SIG-M5 (cell line): Measurements from ENCODE around the gene APOL1.
"Not testable (repeated sequence)": the region's sequence is repeated elsewhere in the genome, so short reads cannot be mapped to it uniquely, and the experiment has no call there.

Experiments
- DNase-seq: peaks from one replicate; lab custom pipeline; 2025; lab: John Stamatoyannopoulos, UW

Gene APOL1

DNA sequence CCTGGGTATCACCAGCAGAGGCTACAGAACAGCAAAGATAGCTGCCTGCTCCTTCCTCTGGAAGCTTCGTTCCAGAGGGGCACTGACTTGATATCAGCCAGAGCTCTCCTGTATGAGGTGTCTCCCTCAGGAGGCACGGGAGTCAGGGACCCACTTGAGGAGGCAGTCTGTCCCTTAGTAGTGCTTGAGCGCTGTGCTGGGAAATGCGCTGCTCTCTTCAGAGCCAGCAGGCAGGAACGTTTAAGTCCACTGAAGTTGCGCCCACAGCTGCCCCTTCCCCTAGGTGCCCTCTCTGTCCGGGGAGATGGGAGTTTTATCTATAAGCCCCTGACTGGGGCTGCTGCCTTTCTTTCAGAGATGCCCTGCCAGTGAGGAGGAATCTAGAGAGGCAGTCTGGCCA, 18.3 kb downstream of the APOL1 start:
- DNase-seq, result not testable (repeated sequence)

DNA sequence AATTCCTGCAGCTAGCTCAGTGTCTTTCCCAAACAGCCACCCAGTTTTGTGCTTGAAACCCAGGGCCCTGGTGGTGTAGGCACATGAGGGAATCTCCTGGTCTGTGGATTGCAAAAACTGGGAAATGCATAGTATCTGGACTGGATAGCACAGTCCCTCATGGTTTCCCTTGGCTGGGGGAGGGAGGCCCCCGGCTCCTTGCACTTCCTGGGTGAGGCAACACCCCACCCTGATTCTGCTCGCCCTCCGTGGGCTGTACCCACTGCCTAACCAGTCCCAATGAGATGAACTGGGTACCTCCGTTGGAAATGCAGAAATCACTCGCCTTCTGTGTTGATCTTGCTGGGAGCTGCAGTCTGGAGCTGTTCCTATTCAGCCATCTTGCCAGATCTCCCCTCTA, 19.0 kb downstream of the APOL1 start:
- not testable (repeated sequence) for DNase-seq

DNA sequence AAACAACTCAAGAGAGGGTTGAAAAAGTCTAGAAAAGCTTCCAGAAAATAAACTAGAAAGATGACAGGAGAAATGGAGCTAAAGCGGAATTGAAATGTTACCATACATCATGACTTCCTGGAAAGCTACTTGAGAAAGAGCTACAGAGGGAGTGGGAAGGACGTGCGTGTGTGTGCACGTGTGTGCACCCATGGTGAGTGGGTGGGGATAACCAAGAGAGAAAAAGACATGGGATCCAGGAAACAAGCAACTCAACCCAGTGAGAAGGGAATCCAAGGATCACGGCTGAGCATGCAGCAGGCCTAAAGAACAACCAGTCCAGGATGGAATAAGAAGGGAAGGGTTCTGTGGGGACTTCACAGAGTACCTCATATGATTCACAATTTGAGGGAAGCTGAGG, 21.6 kb downstream of the APOL1 start:
- no peak for DNase-seq

DNA sequence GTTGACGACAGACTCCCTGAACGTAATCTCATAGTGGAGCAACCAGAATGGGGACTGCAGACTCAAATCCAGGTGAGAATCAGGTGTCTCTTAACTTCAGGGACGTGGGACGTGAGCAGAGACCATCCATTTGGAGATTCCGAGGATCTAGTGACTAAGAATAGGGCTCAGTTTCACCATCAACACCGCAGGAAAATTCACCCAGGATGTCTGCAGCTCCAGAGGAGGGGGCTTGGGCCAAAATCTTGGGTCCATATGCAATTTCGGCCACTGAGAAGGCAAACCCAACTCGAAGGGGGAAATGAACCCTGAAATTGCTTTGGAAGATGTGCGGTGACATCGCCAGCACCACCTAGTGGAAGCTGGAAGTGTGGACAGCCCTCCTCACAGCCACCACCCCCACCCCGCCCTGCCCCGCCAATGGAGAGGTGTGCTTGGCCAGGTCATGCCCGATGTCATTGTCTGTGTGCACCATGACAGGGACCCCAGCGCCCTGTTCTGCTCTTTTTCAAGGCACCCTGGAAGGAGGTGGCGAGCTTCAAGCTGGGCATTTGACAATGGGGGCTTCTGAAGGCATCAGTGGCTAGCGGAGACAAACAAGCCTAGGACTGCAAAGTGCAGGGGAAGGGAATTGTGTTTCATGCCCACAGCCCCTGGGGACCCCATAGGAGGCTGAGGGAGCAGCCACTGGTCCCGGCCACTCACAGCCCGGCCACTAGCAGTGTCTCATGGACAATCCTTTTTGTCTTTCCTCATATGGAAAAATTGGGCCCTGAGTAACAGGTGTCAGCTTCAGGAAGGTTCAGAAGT, 24.8 kb downstream of the APOL1 start:
- no peak for DNase-seq

DNA sequence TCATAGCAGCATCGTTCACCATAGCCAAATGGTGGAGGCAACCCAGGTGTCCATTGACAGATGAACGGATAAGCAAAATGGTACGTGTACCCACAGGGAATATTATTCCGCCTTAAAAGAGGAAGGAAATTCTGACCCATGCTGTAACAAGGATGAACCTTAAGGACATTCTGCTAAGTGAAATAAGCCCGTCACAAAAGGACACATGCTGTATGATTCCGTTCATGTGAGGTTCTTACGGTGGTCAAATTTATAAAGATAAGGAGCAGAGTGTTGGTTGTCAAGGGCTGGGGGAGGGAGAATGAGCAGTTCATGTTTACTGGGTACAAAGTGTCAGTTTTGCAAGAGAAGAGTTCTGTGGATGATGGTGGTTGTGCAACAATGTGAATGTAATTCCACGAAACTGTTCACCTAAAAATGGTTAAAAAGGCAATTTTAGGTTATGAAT, 26.3 kb downstream of the APOL1 start:
- no peak for DNase-seq

DNA sequence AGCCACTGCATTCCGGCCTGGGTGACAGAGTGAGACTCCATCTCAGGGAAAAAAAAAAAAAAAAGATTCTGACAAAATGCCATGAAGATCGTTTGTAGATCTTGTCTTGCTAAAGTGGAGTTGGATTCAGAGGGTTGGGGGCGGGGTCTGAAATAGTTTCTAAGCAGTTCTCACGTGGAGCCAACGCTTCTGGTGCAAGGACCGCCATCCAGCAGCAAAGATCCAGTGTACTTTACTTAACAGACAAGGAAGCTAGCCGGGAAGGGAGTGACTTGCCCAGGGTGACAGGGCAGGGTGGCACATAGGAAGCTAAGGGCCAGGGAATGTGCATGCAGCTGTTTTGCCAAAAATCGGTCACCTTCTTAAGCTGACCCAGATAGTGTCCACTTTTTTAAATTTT, 27.4 kb downstream of the APOL1 start:
- DNase-seq, result no peak

DNA sequence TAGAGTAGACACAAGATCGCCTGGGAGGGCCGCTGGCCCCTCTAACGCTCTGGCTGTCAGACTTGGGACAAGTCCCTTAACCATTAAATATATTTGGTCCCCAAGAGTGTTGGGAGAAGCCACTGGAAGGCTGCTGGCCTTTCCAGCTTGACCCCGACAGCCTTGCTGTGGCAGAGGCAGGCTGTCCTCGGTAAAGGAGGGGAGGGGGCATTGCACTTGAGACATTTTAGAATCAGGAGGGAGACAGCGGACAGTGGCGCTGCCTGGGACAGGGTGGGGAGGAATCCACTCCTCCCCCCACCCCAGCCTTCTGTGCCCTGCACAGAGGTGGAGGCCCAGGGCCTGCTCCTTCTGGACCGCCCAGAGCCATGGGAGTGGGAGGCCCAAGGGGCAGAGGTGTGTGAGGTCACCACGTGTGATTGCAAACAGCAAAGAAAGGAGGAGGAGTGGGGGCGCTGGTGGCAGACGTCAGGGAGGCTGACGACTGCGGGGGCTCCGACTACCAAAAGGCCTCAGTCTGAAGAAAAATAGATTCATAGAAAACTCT, 28.9 kb downstream of the APOL1 start:
- DNase-seq, result no peak

DNA sequence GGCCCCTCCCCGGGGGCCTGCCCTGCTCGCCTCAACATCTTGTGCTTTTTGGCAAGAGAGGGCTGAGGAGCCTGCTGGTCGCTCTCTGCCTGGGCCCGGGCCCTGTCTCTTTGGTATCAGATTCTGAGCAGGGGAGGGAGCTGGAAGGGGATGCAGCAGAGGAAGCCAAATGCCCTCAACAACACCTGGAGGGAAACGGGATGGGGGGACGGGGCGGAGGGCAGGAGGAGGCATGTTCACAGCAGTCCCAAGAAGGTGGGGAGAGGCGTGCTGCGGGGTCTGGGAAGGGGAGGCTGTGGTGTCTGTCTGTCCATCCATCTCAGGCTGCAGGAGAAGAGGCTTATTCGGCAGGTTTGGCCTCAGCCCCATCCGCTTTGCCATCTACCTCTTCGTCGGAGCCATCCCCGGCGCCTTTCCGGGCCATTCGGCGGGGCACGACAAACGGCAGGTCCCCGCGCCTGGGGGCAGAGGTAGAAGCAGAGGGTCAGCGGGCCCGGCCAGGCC, 29.4 kb downstream of the APOL1 start:
- no peak for DNase-seq

DNA sequence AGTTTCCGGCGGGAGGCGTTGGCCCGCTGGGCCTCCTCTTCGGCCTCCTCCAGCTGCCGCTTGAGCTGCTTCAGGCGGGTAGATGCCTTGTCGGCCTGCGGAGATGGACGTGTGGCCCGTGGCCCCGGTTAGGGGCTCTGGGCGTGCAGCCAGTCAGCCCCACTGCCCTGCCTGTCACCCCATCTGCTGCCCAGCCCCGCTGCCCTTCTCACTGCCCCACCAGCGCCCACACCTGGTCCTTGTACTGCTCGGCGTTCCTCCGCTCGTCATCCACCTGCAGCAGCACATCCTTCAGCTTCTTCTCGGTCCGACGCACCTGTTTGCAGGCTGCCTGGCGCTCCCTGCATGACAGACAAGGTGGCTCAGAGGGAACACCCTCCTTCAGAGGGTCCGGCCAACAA, 31.2 kb downstream of the APOL1 start:
- DNase-seq, result no peak

DNA sequence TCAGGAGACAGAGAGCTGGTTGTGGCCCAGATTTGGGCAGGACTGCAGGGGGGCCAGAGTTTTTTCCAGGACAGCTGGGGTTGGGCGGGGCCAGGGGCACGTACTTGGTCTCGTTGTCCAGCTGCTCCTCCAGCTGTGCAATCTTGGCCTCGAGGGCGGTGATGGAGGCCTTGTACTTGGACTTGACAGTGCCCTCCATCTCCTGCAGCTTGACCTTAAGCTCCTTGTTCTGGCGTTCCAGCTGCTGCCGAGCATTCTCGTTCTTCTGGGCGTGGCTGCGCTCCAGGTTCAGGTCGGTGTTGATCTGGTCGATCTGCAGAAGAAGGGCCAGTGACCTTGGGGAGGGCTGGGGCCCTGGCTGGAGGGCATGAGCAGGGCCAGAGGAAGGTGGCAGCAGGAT, 32.1 kb downstream of the APOL1 start:
- no peak for DNase-seq

DNA sequence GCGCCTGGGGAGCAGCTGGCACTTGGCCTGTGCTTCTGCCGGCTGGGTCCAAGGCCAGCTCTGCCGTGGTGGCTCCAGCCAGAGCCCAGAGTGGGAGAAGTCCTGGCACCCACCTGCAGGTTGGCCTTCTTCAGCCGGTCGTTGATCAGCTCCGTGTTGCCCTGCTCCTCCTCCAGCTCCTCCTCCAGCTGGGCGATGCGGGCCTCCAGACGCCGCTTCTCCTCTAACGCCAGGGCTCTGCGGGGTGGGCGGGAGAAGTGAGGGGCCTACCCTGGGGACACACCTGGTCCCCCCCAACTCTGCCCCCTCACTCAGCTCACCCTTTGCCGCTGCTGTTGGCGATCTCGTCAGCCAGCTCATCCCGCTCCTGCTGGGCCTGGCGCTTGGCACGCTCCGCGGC, 32.6 kb downstream of the APOL1 start:
- no peak for DNase-seq

DNA sequence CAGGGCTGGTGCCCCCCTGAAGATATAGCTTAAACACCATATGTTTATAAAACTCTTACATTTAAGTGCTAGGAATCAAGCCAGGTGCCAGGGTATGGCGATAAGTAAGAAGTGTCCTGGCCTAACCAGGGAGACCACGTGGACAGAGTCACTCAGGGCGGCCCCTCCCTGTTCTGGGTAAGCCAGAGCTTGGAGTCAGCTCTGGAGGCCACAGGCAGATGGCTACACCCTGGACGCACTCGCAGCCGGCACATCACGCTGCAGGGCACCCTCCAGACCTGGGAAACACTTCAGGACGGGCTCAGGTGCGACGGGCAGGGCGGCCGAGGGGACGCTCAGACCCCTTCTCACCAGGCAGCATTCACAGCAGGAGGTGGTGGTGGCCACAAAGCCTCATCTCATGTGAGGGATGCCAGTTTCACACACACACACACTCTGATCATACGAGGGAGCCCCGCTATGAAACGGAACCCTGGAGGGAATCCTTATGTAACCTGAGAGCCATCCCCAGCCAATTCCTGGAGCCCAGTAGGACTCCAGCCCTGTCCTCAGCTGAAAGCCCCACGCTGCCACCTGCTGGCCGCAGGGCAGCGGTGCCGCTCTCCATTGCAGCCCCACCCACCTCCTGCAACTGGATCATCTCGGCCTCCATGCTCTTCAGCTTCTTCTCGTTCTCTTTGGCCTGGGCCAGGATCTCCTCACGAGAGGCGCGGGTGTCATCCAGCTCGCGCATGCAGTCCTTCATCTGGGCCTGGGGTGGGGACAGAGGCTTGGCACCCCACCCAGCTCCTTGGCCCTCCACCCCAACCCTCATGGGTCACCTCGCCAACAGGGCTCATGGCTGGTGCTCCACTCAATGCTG, 33.4 kb downstream of the APOL1 start:
- no peak for DNase-seq

DNA sequence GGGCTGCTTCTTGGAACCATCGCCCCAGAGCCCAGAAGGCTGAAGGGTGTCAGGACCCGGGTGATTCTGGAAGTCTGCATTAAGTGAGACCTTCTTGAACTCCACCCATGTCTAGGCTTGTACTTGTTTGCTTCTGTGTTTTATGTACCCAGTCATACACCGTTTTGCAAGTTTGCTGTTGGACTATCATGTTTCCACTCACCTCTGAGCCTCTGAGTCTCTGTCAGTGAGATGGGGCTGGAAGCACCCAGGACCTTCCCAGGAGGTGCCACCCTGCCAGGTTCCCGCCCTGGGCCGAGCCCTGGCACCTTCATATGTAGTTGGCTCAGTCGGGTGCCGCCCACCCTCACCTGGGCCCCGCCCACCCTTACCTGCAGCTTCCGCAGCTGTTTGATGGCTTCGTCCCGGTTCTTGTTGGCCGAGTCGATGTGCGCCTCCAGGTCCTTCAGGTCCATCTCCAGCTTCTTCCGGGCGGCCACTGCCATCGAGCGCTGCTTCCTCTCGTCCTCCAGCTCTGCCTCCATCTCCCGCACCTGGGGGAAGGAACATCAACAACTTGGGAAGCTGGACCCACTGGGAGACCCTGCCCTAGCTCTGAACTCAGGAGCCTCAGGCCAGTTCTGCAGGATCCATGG, 35.1 kb downstream of the APOL1 start:
- no peak for DNase-seq

DNA sequence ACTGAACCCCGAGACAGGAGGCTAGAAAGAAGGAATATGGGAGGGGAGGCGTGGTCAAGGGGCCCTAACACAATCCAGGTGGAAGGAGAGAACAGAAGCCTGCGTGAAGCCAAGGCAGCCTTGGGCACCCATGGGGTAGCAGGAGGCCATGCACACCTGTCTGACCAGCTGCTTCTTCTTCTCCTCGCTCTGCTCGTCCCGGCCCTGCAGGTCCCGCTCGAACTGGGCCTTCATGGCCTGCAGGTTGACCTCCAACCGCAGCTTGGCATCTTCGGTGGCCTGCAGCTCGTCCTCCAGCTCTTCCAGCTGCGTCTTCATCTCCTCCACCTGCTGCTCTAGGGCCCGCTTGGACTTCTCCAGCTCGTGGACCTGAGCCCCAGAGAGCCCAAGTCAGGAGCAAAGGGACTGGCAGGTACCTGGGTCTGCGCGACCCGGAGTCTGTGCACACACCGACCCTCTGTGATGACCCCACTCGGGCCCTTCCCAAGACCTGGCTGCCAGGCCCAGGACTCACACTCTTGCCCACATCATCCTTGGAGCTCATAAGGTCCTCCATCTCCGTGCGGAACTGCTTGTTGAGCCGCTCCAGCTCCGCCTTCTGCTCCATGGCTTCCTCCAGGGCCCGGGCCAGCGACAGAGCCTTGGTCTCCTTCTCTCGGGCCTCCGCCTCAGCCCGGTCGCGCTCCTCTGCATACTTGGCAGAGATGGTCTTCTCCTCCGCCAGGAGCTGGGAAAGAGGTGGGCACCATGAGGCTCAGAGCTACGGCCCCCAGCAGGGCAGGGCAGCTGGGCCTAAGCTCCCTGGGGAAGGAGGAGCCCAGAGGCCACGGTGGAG, 35.9 kb downstream of the APOL1 start:
- DNase-seq, result no peak

DNA sequence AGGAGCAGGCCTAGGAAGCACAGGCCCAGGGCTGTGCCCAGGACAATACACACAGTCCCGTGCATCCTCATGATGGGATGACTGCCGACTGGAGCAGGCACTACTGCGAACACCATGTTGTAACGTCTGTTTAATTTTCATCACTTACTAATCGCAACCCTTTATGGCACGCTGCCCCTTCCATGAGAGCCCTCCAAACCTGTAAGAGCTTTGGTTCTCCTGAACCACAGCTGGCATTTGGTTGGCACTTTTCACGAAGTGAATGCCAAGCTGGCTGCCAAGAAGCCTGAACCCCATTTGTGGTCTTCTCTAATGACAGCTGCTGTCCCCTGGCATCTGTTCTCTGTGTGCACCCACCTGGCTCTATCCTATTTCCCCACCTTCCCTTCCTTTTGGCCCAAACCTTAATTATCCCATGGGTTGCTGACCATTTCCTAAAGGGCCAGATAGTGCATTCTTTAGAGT, 36.5 kb downstream of the APOL1 start:
- no peak for DNase-seq

DNA sequence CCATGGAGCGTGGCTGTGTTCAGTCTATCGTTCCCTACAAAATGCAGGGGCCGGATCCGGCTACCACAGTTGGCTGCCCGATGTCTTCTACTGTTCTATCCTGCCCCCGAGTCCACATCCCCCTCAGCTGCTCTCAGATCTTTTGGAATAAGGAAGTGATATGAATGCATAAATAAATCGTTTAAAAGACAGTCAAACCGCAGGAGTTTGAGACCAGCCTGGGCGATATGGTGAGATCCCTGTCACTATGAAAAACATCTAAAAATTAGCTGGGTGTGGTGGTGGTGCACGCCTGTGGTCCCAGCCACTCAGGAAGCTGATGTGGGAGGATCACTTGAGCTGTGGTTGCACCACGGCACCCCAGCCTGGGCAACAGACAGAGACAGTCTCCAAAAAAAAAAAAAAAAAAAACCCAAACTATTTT, 37.0 kb downstream of the APOL1 start:
- DNase-seq, result not testable (repeated sequence)

DNA sequence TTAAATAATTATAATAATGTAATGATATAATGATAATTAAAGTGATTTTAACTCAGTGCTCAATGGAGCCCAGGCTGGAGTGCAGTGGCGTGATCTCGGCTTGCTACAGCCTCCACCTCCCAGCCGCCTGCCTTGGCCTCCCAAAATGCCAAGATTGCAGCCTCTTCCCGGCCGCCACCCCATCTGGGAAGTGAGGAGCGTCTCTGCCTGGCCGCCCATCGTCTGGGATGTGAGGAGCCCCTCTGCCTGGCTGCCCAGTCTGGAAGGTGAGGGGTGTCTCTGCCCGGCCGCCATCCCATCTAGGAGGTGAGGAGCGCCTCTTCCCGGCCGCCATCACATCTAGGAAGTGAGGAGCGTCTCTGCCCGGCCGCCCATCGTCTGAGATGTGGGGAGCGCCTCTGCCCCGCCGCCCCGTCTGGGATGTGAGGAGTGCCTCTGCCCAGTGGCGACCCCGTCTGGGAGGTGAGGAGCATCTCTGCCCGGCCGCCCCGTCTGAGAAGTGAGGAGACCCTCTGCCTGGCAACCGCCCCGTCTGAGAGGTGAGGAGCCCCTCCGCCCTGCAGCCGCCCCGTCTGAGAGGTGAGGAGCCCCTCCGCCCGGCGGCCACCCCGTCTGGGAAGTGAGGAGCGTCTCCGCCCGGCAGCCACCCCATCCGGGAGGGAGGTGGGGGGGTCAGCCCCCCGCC, 37.6 kb downstream of the APOL1 start:
- not testable (repeated sequence) for DNase-seq

DNA sequence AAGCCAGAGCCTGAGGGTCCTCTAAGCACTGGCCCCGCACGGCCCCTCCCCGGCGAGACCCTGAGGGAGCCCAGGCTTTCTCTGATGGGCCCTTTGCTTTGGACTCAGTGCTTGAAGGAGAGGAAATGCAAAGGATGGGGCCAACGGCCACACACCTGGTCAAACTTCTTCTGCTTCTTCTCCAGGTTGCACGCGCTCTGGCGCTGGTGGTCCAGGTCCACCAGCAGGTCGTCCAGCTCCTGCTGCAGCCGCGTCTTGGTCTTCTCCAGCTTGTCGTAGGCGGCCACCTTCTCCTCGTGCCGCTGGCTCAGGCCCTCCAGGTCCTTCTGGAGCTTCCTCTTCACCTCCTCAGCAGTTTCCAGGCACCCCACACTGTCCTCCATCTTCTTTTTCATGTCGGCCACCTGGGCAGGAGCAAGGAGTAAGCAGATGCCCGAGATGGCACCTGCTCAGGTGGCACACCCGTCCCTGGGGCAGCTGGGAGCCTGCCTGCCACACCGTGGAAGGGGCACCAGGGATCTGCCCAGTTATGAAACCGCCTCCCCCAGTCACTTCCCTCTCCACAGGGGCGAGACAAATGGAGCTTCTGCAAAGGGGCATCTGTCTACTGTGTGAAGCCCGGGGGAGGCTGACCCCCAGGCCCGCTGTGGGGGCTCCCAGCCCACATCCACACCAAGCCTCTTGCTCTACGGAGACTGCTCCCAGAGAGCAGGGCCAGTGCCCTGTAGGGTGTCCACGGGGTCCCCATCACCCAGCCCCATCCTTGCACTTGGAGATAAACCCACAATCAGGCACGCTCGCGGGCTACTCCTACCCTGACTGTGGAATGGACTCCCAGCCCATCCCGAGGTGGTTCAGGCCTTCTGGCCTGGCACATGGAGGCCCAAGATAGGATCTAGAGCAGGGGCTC, 39.2 kb downstream of the APOL1 start:
- no peak for DNase-seq

DNA sequence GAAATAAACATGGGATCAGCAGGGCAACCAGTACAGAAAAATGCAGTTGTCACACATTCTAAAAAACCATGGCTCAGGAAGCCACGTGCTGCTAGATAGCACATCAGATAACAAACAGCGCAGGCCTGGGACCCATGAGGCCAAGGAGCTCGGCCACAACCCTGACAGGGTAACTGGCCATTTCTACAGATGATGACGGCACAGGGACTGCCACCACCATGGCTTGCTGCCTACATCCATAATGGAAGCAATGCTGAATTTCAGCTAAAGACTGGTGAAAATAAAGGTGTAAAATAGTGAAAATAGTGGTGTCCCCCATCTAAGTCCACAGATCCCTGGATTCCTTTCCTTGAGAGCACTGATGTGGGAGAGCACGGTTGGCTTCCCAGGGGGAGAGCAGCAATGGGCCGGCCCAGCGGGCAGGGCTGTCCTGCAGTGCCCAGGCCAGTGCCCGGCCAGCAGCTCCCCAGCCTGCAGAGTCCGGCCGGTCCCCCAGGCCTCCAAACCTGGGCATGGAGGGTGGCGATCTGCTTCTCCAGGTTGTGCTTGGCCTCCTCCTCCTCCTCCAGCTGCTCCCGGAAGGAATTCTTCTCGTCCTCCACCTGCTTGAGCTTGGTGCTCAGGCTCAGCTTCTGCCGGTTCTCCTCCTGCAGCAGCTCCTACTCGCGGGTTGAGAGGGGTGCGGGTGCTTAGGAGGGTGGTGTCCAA, 40.0 kb downstream of the APOL1 start:
- no peak for DNase-seq
